ENCODE measurements around the gene TRAF2.

Gene TRAF2

GRCh38 chr9:136846376-136847087 lies 39.8 kb upstream of the TRAF2 start:
- TF ChIP-seq GATA2 (IDR thresholded peaks at IDR 0.05; ENCODE audit: low read depth, low read length) (no peak), GATA3 (IDR thresholded peaks at IDR 0.05; ENCODE audit: low read depth, low read length) (no peak)

- TF ChIP-seq GATA2 (IDR thresholded peaks at IDR 0.05; ENCODE audit: low read depth, low read length): no peak
- no peak for TF ChIP-seq GATA3 (IDR thresholded peaks at IDR 0.05; ENCODE audit: low read depth, low read length)
Observed at GRCh38 chr9:136847088-136847825, 39.1 kb upstream of the TRAF2 start.

- no peak for TF ChIP-seq GATA2 (IDR thresholded peaks at IDR 0.05; ENCODE audit: low read depth, low read length)
- TF ChIP-seq GATA3 (IDR thresholded peaks at IDR 0.05; ENCODE audit: low read depth, low read length): no peak
Observed at GRCh38 chr9:136847826-136848392, 38.4 kb upstream of the TRAF2 start.

GRCh38 chr9:136848393-136849037 lies 37.8 kb upstream of the TRAF2 start:
- TF ChIP-seq GATA2 (IDR thresholded peaks at IDR 0.05; ENCODE audit: low read depth, low read length) (no peak), GATA3 (IDR thresholded peaks at IDR 0.05; ENCODE audit: low read depth, low read length) (no peak)

- TF ChIP-seq GATA2 (IDR thresholded peaks at IDR 0.05; ENCODE audit: low read depth, low read length) (no peak; the same call in 1 of the 2 replicates), GATA3 (IDR thresholded peaks at IDR 0.05; ENCODE audit: low read depth, low read length) (no peak)
Observed at GRCh38 chr9:136849038-136849959, 37.0 kb upstream of the TRAF2 start, which contains the start of gene PHPT1. Gene PHPT1 (plus strand): TSS chr9:136849409. CDS start chr9:136849431, 22 bp downstream.

DNA sequence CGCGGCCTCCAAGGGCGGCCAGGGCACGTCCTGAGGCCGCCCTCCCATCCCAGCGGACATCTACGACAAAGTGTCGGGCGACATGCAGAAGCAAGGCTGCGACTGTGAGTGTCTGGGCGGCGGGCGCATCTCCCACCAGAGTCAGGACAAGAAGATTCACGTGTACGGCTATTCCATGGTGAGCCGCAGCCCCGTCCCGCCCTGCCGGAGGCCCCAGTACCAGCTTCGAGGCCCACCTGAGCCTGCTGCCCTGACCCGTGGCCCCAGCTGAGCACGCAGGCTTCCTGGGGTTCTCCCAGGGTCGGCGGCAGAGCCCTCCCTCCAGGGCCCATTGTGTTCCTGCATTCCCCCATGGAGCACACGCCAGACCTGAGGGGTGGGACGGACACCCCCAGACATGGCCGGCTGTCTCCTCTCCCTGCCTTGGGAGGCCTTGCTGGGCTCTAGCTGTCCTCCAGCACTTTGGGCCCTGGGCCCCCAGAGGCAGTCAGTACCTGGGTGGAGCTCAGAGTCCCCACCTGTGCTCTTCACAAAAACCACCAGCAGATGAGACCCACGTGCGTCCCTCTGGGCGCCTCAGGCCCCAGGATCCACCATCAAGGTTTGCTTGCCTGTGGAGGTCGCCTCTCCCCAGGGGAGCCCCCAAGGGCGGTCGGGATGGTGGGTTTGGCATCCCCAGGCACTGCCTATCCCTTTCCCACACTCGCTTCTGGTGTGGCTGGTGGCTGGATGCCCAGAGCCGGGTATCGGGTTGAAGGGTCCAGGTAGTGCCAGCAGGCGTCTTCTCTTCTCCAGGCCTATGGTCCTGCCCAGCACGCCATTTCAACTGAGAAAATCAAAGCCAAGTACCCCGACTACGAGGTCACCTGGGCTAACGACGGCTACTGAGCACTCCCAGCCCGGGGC lies 36.1 kb upstream of the TRAF2 start:
- TF ChIP-seq GATA3 (IDR thresholded peaks at IDR 0.05; ENCODE audit: low read depth, low read length) (no peak), GATA2 (IDR thresholded peaks at IDR 0.05; ENCODE audit: low read depth, low read length) (no peak)

DNA sequence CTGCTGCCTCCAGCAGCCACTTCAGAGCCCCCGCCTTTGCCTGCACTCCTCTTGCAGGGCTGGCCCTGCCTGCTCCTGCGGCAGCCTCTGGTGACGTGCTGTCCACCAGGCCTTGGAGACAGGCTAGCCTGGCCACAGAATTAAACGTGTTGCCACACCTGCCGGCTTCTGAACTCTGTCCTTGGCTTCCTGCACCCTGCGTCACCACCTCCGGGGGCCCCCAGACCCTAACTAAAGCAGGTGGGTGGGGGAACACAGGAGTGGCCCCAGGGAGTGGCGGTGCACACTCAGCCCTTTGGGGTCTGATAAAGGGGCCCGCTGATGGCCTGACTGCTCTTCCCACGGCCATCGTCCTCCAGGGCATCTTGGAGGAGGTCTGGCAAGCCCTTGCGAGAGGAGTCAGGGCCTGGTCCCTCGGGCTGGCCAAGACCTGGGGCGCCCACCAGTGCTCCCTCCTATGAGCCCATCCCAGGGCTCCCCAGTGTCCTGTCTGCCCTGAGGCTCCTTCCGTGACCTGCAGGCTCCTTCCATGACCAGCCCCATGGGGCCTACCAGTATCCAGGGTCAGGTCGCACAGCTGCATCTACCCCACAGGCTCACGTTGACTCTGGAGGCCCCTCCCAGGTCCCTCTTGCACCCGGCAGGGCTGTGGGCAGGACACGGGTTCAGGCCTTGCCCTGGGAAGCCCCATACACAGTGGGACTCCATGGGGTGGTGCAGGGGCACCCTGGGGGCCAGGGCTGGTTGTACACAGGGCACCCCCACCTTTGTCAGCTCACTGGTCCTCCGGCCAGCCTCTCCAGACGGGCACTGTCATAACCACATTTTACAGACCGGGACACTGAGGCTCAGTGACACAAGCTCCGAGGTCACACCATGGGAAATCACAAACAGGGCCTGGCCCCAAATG lies 35.2 kb upstream of the TRAF2 start:
- TF ChIP-seq GATA2 (IDR thresholded peaks at IDR 0.05; ENCODE audit: low read depth, low read length) (no peak), GATA3 (IDR thresholded peaks at IDR 0.05; ENCODE audit: low read depth, low read length) (no peak)

- TF ChIP-seq GATA2 (IDR thresholded peaks at IDR 0.05; ENCODE audit: low read depth, low read length) (no peak), GATA3 (IDR thresholded peaks at IDR 0.05; ENCODE audit: low read depth, low read length) (no peak)
Observed at GRCh38 chr9:136851941-136852663, 34.2 kb upstream of the TRAF2 start, which contains the start of gene MAMDC4. Gene MAMDC4 (plus strand): TSS chr9:136852346. CDS start chr9:136852417, 71 bp downstream.

- TF ChIP-seq GATA3 (IDR thresholded peaks at IDR 0.05; ENCODE audit: low read depth, low read length): no peak
- TF ChIP-seq GATA2 (IDR thresholded peaks at IDR 0.05; ENCODE audit: low read depth, low read length): no peak
Observed at GRCh38 chr9:136852664-136853595, 33.4 kb upstream of the TRAF2 start.

Data from SH-SY5Y (cell line).